HEK293 (cell line): ENCODE measurements around the gene C1QTNF1.

ENCODE experiments used
- MYNN ChIP-seq: fragments of 450-650 bp; formaldehyde crosslinking; IDR thresholded peaks from 2 replicates; pipeline ENCODE4 v1.5.1; 2016; ENCODE audit warnings: missing biosample characterization, missing genetic modification characterization, borderline replicate concordance
- SP2 ChIP-seq: fragments of 450-650 bp; formaldehyde crosslinking; IDR thresholded peaks from 2 replicates; pipeline ENCODE4 v1.5.1; 2016; ENCODE audit warnings: missing biosample characterization, missing genetic modification characterization
- ZNF221 ChIP-seq: fragments of 450-650 bp; formaldehyde crosslinking; IDR thresholded peaks from 2 replicates; pipeline ENCODE4 v1.5.1; 2017; ENCODE audit warnings: missing biosample characterization, missing genetic modification characterization, borderline replicate concordance
- ZNF423 ChIP-seq: fragments of 450-650 bp; formaldehyde crosslinking; IDR thresholded peaks from 2 replicates; pipeline ENCODE4 v1.5.1; 2016; ENCODE audit warnings: missing biosample characterization, missing genetic modification characterization
- ZSCAN30 ChIP-seq: fragments of 450-650 bp; IDR thresholded peaks from 2 replicates; pipeline ENCODE4 v1.5.1; 2018; ENCODE audit warnings: missing biosample characterization, mild to moderate bottlenecking, missing genetic modification characterization, moderate library complexity
- TF ChIP-seq, protein P1 (sequence below): fragments of 450-650 bp; formaldehyde crosslinking; IDR thresholded peaks from 2 replicates; pipeline ENCODE4 v1.5.1; 2016; ENCODE audit warnings: missing biosample characterization, missing genetic modification characterization
- TF ChIP-seq, protein P2 (sequence below): fragments of 450-650 bp; formaldehyde crosslinking; IDR thresholded peaks from 2 replicates; pipeline ENCODE4 v1.5.1; 2016; ENCODE audit warnings: missing biosample characterization, missing genetic modification characterization

DNA sequence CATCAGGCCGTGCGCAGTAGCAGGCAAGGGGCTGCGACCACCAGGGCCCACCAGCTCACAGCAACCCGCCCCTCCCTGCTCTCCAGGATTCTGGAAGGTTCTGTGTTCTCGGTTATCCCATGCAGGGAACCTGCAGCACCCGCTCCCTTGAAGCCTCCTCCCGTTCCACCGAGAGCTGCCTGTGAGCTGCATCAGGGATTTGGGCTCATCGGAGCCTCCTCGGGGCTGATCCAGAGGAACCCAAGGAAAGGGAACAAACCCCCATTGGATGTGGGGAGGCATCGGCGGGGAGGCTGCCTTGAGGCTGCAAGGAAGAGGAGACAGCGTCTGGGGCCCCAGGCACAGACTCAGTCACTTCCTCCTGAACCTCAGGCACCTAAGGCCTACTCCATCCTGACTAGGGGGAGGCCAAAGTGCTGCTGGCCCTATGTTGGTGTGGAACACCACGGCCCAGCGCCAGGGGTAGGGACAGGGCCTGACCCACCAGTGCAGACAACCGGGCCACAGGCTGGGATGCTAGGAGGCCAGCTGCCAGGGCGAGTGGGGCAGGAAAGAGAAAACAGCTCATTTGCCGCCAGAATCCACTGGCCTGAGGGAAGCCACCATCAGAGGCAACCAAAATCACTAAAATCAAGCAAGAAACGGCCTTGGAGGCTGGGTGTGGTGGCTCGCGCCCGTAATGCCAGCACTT is 29.8 kb upstream of the C1QTNF1 start:
- no peak for TF ChIP-seq ZNF221 (tag by site-specific recombination)
- no peak for TF ChIP-seq SP2 (tag by site-specific recombination)
- no peak for TF ChIP-seq ZNF423 (tag by site-specific recombination)
- TF ChIP-seq, protein P1, sequence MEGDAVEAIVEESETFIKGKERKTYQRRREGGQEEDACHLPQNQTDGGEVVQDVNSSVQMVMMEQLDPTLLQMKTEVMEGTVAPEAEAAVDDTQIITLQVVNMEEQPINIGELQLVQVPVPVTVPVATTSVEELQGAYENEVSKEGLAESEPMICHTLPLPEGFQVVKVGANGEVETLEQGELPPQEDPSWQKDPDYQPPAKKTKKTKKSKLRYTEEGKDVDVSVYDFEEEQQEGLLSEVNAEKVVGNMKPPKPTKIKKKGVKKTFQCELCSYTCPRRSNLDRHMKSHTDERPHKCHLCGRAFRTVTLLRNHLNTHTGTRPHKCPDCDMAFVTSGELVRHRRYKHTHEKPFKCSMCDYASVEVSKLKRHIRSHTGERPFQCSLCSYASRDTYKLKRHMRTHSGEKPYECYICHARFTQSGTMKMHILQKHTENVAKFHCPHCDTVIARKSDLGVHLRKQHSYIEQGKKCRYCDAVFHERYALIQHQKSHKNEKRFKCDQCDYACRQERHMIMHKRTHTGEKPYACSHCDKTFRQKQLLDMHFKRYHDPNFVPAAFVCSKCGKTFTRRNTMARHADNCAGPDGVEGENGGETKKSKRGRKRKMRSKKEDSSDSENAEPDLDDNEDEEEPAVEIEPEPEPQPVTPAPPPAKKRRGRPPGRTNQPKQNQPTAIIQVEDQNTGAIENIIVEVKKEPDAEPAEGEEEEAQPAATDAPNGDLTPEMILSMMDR: no peak
- TF ChIP-seq, protein P2, sequence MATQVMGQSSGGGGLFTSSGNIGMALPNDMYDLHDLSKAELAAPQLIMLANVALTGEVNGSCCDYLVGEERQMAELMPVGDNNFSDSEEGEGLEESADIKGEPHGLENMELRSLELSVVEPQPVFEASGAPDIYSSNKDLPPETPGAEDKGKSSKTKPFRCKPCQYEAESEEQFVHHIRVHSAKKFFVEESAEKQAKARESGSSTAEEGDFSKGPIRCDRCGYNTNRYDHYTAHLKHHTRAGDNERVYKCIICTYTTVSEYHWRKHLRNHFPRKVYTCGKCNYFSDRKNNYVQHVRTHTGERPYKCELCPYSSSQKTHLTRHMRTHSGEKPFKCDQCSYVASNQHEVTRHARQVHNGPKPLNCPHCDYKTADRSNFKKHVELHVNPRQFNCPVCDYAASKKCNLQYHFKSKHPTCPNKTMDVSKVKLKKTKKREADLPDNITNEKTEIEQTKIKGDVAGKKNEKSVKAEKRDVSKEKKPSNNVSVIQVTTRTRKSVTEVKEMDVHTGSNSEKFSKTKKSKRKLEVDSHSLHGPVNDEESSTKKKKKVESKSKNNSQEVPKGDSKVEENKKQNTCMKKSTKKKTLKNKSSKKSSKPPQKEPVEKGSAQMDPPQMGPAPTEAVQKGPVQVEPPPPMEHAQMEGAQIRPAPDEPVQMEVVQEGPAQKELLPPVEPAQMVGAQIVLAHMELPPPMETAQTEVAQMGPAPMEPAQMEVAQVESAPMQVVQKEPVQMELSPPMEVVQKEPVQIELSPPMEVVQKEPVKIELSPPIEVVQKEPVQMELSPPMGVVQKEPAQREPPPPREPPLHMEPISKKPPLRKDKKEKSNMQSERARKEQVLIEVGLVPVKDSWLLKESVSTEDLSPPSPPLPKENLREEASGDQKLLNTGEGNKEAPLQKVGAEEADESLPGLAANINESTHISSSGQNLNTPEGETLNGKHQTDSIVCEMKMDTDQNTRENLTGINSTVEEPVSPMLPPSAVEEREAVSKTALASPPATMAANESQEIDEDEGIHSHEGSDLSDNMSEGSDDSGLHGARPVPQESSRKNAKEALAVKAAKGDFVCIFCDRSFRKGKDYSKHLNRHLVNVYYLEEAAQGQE (tag by site-specific recombination): no peak
- TF ChIP-seq ZSCAN30: no peak
- TF ChIP-seq MYNN (tag by site-specific recombination): no peak
